Measurements from ENCODE around the gene NECTIN4.
"Not testable (repeated sequence)": the region's sequence is repeated elsewhere in the genome, so short reads cannot be mapped to it uniquely, and the experiment has no call there.

Gene NECTIN4

GRCh38 chr1:161080441-161081405 is 8.6 kb downstream of the NECTIN4 start:
- no peak for DNase-seq

GRCh38 chr1:161079436-161080110 is 9.8 kb downstream of the NECTIN4 start:
- DNase-seq, result no peak

GRCh38 chr1:161077426-161077825 is 11.9 kb downstream of the NECTIN4 start:
- DNase-seq, result no peak

- no peak for DNase-seq
These were observed 12.9 kb downstream of the NECTIN4 start for GRCh38 chr1:161076410-161076809.

GRCh38 chr1:161074676-161075368 is 14.5 kb downstream of the NECTIN4 start:
- DNase-seq, result no peak

- DNase-seq, result no peak
These were observed 15.8 kb downstream of the NECTIN4 start for GRCh38 chr1:161073474-161074121.

GRCh38 chr1:161072751-161073449 is 16.5 kb downstream of the NECTIN4 start:
- no peak for DNase-seq

GRCh38 chr1:161071886-161072371 is 17.4 kb downstream of the NECTIN4 start:
- DNase-seq, result peak; percentile 70

- DNase-seq, result no peak
These were observed 18.6 kb downstream of the NECTIN4 start for GRCh38 chr1:161070761-161071160.

GRCh38 chr1:161069731-161070270 is 19.6 kb downstream of the NECTIN4 start, which contains the start of gene ARHGAP30:
ARHGAP30 (minus strand) TSS chr1:161069891; CDS start chr1:161069624, 267 bp downstream.
- peak; percentile 74 for DNase-seq

- no peak for DNase-seq
These were observed 20.1 kb downstream of the NECTIN4 start for GRCh38 chr1:161069241-161069640.

- DNase-seq, result peak; percentile 74
These were observed 20.8 kb downstream of the NECTIN4 start for GRCh38 chr1:161068306-161069234.

- DNase-seq, result no peak
These were observed 22.7 kb downstream of the NECTIN4 start for GRCh38 chr1:161066694-161067093.

GRCh38 chr1:161065681-161066080 is 23.7 kb downstream of the NECTIN4 start:
- not testable (repeated sequence) for DNase-seq

GRCh38 chr1:161063936-161064335 is 25.4 kb downstream of the NECTIN4 start:
- DNase-seq, result not testable (repeated sequence)

GRCh38 chr1:161061419-161061818 is 27.9 kb downstream of the NECTIN4 start:
- DNase-seq, result no peak

- no peak for DNase-seq
These were observed 30.1 kb downstream of the NECTIN4 start for GRCh38 chr1:161059293-161059692.

GRCh38 chr1:161054805-161055204 is 34.6 kb downstream of the NECTIN4 start:
- no peak for DNase-seq

GRCh38 chr1:161054232-161054631 is 35.1 kb downstream of the NECTIN4 start:
- no peak for DNase-seq

GRCh38 chr1:161052899-161053298 is 36.5 kb downstream of the NECTIN4 start:
- no peak for DNase-seq
